CD1c-positive myeloid dendritic cell (primary cell): ENCODE results near the gene CCDC127.
"Not testable (repeated sequence)": the region's sequence is repeated elsewhere in the genome, so short reads cannot be mapped to it uniquely, and the experiment has no call there.

Experiments used
- DNase-seq: peaks from one replicate; pipeline ENCODE4 v3.0.0-alpha.2; 2016; ENCODE audit errors: extremely low spot score

CCDC127 gene

GRCh38 chr5:204001-204400 is 14.0 kb downstream of the CCDC127 start:
- DNase-seq = no peak

- DNase-seq = no peak
These were observed 14.6 kb downstream of the CCDC127 start for GRCh38 chr5:203246-203930.

- DNase-seq = no peak
These were observed 16.3 kb downstream of the CCDC127 start for GRCh38 chr5:201672-202071.

GRCh38 chr5:200985-201384 is 17.0 kb downstream of the CCDC127 start:
- no peak for DNase-seq

GRCh38 chr5:199950-200645 is 17.9 kb downstream of the CCDC127 start:
- no peak for DNase-seq

GRCh38 chr5:199197-199949 is 18.6 kb downstream of the CCDC127 start:
- no peak for DNase-seq

- DNase-seq = no peak
These were observed 19.3 kb downstream of the CCDC127 start for GRCh38 chr5:198516-199196.

GRCh38 chr5:197892-198489 is 20.0 kb downstream of the CCDC127 start:
- no peak for DNase-seq

GRCh38 chr5:197031-197430 is 20.9 kb downstream of the CCDC127 start:
- not testable (repeated sequence) for DNase-seq

GRCh38 chr5:196350-196749 is 21.6 kb downstream of the CCDC127 start:
- no peak for DNase-seq

GRCh38 chr5:195401-196160 is 22.4 kb downstream of the CCDC127 start:
- DNase-seq = no peak

- DNase-seq = no peak
These were observed 23.2 kb downstream of the CCDC127 start for GRCh38 chr5:194603-195209.

GRCh38 chr5:194102-194501 is 23.9 kb downstream of the CCDC127 start:
- no peak for DNase-seq

- no peak for DNase-seq
These were observed 24.8 kb downstream of the CCDC127 start for GRCh38 chr5:192970-193831.

GRCh38 chr5:192691-192969 is 25.3 kb downstream of the CCDC127 start:
- DNase-seq = no peak

GRCh38 chr5:191949-192690 is 25.8 kb downstream of the CCDC127 start:
- no peak for DNase-seq

GRCh38 chr5:191036-191948 is 26.7 kb downstream of the CCDC127 start, which contains the start of gene LRRC14B:
LRRC14B (plus strand) TSS chr5:191495; CDS start chr5:191539, 44 bp downstream.
- DNase-seq = no peak
